ENCODE results near the gene RPAP3.
A peak's percentile ranks its signal among the peaks of the same experiment; 100 is the strongest.

RPAP3 gene, protein sequence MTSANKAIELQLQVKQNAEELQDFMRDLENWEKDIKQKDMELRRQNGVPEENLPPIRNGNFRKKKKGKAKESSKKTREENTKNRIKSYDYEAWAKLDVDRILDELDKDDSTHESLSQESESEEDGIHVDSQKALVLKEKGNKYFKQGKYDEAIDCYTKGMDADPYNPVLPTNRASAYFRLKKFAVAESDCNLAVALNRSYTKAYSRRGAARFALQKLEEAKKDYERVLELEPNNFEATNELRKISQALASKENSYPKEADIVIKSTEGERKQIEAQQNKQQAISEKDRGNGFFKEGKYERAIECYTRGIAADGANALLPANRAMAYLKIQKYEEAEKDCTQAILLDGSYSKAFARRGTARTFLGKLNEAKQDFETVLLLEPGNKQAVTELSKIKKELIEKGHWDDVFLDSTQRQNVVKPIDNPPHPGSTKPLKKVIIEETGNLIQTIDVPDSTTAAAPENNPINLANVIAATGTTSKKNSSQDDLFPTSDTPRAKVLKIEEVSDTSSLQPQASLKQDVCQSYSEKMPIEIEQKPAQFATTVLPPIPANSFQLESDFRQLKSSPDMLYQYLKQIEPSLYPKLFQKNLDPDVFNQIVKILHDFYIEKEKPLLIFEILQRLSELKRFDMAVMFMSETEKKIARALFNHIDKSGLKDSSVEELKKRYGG

DNA sequence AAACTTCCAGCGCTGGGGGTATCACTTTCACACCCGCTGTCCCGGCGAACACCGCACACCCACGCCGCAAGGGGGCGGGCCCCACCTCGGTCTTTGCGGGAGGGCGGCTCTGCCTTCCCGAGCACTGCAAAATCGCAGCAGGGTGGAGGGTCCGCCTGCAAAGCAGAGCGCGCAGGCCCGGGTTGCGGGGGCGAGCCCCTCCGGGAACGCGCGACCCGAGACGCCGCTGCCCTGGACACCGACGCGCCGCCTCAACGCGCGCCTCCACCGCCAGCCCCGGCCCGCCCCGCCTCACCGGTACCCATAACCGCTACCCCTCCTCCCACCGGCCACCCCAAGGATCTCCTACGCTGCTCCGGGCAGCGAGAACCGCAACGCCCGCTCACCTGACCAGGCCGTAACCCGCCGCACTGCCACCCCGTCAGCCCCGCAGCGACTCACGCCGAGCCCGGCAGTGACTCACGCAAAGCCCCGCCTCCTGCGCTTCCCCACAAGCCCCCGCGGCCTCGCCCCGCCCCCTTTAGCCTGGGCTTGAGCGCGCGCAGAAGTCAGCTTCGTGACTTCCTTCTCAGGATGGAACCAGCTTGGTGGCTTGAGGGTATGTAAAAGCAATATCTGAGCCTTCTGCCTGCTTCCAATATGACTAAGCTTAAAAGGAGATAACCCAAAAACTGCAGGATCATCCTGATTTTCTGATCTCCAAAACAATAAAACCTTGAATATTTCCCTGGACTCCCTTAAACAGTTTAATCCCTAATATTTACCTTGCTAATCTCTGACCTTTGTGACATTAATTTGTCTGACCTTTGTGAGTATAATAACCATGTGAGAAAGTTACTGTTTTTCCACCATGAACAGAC, at the start of gene RPAP3:
RPAP3 (minus strand) TSS at position 465 of the 860 bp plus-strand sequence. CDS start 3,190 bp downstream, outside the sequence.
- Mint-ChIP-seq H3K27ac (peak within 1 kb of the TSS; percentile 68 to 89 (median 77)), H3K4me1 (peaks cover 22% of the 10 kb centered on the region), H3K9me3 (no peaks in the 10 kb centered on the region), H3K4me3 (peak within 1 kb of the TSS; percentile 80 to 90 (median 87)), H3K27me3 (ENCODE audit: low read depth) (no peaks in the 10 kb centered on the region), H3K36me3 (ENCODE audit: low read depth) (peaks cover 19% of the 10 kb centered on the region)
- TF ChIP-seq, protein P1, sequence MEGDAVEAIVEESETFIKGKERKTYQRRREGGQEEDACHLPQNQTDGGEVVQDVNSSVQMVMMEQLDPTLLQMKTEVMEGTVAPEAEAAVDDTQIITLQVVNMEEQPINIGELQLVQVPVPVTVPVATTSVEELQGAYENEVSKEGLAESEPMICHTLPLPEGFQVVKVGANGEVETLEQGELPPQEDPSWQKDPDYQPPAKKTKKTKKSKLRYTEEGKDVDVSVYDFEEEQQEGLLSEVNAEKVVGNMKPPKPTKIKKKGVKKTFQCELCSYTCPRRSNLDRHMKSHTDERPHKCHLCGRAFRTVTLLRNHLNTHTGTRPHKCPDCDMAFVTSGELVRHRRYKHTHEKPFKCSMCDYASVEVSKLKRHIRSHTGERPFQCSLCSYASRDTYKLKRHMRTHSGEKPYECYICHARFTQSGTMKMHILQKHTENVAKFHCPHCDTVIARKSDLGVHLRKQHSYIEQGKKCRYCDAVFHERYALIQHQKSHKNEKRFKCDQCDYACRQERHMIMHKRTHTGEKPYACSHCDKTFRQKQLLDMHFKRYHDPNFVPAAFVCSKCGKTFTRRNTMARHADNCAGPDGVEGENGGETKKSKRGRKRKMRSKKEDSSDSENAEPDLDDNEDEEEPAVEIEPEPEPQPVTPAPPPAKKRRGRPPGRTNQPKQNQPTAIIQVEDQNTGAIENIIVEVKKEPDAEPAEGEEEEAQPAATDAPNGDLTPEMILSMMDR (IDR thresholded peaks at IDR 0.05; ENCODE audit: unreplicated experiment in 3 of 3): peak; percentile 55 to 72 (median 68)

DNA sequence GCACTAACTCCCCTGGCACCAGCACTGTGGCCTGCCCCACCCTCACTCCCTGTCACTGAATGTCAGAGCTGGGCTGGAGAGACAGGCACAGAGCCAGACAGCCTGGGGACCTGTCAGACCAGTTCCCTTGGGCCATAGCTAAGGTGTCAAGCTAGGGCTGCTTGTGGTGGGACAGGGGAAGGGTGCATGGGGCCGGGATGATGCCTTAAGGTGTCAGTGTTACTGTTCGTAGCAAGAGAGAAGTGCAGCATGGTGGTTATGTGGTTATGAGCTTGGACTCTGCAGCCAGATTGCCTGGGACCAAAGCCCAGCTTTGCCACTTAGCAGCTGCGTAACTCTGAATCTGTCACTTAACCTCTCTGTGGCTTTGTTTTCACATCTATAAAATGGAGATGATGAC, 49.1 kb upstream of the RPAP3 start:
- TF ChIP-seq, protein P1 (IDR thresholded peaks at IDR 0.05; ENCODE audit: unreplicated experiment in 3 of 3): no peak
- no peaks in the 10 kb centered on the region for H3K27me3 Mint-ChIP-seq (ENCODE audit: low read depth)
- peaks cover 2% of the 10 kb centered on the region for H3K36me3 Mint-ChIP-seq (ENCODE audit: low read depth)
- no peak overlapping the region for H3K4me3 Mint-ChIP-seq
- no peaks in the 10 kb centered on the region for H3K9me3 Mint-ChIP-seq
- H3K27ac Mint-ChIP-seq: peak overlapping the region in 1 of 3 experiments; percentile 22
- H3K4me1 Mint-ChIP-seq: peaks cover 38% of the 10 kb centered on the region

DNA sequence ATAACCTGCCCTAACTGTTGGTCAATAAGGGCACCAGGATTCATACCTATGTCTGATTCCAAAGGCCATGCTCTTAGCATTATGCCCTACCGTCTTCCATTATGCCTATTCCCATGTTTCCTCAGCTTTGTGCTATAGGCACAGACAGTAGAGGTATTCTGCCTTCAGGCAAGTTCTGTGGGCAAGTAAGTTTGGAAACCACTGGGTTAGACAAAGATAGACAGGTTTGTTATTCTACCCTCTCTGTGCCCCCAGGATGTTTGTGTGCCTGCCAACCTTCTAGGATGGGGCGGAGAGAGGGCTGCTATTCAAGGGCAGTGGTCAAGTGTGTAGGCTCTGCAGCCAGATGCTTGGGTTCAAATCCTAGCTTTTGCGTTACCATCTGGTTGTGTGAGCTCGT, 48.3 kb upstream of the RPAP3 start:
- Mint-ChIP-seq H3K4me1 (peaks cover 36% of the 10 kb centered on the region), H3K4me3 (no peak overlapping the region), H3K27me3 (ENCODE audit: low read depth) (no peaks in the 10 kb centered on the region), H3K27ac (peak overlapping the region; percentile 25 to 51 (median 33)), H3K36me3 (ENCODE audit: low read depth) (peaks cover 5% of the 10 kb centered on the region), H3K9me3 (no peaks in the 10 kb centered on the region)
- TF ChIP-seq, protein P1 (IDR thresholded peaks at IDR 0.05; ENCODE audit: unreplicated experiment in 3 of 3): no peak

DNA sequence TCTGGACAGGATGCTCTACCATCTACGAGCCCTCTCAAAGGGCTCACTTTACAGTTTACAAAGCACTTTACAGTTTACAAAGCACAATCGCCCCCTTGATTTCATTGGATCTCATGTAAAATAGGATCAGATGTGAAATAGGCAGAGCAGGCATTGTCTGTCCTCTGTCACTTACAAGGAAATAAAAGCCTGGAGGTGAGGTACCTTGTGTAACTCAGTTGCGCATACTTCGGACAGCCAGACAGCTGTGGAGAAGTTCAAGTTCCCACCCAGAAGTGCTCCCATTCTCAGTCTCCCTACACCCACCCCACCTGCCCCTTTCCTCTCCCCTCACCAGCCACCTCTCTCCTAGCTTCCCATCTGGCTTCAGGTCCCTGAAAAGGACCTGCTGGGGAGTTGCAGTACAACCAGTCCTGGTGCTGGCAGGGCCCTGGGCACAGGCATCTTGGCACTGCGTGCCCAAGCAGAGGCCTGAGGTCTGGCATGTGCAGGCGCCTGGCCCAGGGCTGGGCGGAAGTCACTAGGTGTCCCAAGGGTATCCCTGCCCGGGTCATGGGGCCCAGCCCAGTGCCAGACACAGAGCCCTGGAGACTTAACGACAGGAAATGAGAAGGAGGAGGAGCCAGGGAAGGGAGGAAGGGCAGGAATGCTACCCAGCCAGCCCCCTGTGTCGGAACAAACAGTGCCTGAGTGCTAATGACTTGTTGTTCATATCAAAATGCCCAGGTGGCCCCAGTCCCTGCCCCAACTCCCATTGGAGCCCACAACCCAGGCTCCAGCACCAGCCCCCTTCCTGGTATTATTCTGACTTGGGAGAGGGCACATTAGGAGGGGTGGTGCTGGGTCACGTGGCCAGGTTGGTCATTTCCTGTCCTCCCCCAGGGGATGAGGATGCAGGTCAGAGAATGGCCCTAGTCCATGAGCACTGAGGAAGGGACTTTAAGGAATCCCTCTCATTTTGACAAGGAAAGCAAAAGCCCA, 47.5 kb upstream of the RPAP3 start:
- TF ChIP-seq, protein P1 (IDR thresholded peaks at IDR 0.05; ENCODE audit: unreplicated experiment in 3 of 3): no peak
- no peaks in the 10 kb centered on the region for H3K9me3 Mint-ChIP-seq
- peak overlapping the region; percentile 33 to 71 (median 40) for H3K27ac Mint-ChIP-seq
- no peaks in the 10 kb centered on the region for H3K27me3 Mint-ChIP-seq (ENCODE audit: low read depth)
- H3K36me3 Mint-ChIP-seq (ENCODE audit: low read depth): peaks cover 10% of the 10 kb centered on the region
- H3K4me3 Mint-ChIP-seq: peak overlapping the region in 1 of 3 experiments; percentile 18
- H3K4me1 Mint-ChIP-seq: peaks cover 34% of the 10 kb centered on the region

DNA sequence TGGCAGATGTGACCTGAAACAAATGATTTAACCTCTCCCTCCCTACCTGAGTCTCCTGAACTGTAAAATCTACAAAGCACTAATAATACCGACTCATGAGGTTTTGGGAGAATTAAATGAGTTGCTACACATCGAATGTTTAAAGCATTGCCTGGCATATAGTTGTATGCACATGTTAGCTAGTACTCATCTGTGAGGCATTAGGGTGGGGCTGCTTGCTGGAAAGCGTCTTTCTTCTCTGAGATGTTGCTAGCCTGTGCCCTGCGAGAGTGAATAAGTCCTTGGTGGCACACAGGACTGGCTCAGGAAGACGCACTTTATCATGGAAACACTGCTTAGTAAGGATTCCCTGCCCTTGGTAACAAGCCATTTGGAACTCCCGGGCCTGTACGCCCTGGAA, 46.7 kb upstream of the RPAP3 start:
- no peak overlapping the region for H3K4me3 Mint-ChIP-seq
- no peaks in the 10 kb centered on the region for H3K27me3 Mint-ChIP-seq (ENCODE audit: low read depth)
- H3K36me3 Mint-ChIP-seq (ENCODE audit: low read depth): peaks cover 10% of the 10 kb centered on the region
- TF ChIP-seq, protein P1 (IDR thresholded peaks at IDR 0.05; ENCODE audit: unreplicated experiment in 3 of 3): no peak
- no peak overlapping the region for H3K27ac Mint-ChIP-seq
- no peaks in the 10 kb centered on the region for H3K9me3 Mint-ChIP-seq
- peaks cover 29% of the 10 kb centered on the region for H3K4me1 Mint-ChIP-seq

All from nephron (organoid).